Measurements from ENCODE around the gene ABR.

The ABR gene

GRCh38 chr17:962166-962565, 217.6 kb downstream of the ABR start:
- peak; percentile 39 for DNase-seq (ENCODE audit: low read depth, low spot score)

- no peak for DNase-seq (ENCODE audit: low read depth, low spot score)
These were observed 220.9 kb downstream of the ABR start for GRCh38 chr17:958712-959451.

- no peak for DNase-seq (ENCODE audit: low read depth, low spot score)
These were observed 221.8 kb downstream of the ABR start for GRCh38 chr17:957856-958421.

GRCh38 chr17:956905-957304, 222.9 kb downstream of the ABR start:
- DNase-seq (ENCODE audit: low read depth, low spot score), result no peak

GRCh38 chr17:954431-955164, 225.2 kb downstream of the ABR start:
- DNase-seq (ENCODE audit: low read depth, low spot score), result peak; percentile 92

- DNase-seq (ENCODE audit: low read depth, low spot score), result no peak
These were observed 226.0 kb downstream of the ABR start for GRCh38 chr17:953767-954166.

All from astrocyte of the hippocampus (primary cell).